Measurements from ENCODE around the gene IL24. TPM values are rescaled to one million over a fixed set of nuclear protein-coding genes. Genes with fewer than 3 reads are reported as not detected.

The IL24 gene
- total RNA-seq, 1 experiment from 2014 or later, result not detected

DNA sequence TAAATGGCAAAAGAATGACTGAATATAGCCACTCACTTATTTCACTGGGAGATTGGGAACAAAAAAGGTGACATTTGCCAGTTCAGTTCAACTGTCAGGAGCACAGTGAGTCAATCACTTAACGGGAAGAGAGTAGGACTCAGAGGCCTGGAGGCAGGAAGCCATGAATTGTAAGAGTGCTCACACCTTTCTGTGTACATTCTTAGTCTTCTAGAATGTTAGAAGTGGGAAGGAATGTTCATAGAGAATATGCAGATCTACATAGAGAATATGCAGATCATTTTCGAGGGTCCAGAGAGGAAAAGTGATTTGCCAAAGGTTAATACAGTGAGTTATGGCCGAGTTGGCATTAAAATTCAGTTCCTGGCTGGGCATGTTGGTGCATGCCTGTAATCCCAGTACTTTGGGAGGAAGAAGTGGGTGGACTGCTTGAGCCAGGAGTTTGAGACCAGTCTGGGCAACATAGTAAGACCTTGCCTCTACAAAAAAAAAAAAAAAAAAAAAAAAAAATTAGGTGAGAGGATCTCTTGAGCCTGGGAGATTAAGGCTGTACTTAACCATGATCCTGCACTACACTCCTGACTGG is 23.5 kb upstream of the IL24 start:
- Histone ChIP-seq H3K27ac (ENCODE audit: low read depth, low read length) (no peak overlapping the region), H3K9ac (ENCODE audit: low read length) (no peak overlapping the region), H3K27me3 (ENCODE audit: insufficient read depth, low read length) (no peaks in the 10 kb centered on the region), H3K79me2 (ENCODE audit: insufficient read depth, low read length) (no peaks in the 10 kb centered on the region), H3K4me3 (replicated peaks in 1 of 2; ENCODE audit: low read depth in 1 of 2, low read length in 2 of 2) (no peak overlapping the region), H2AFZ (ENCODE audit: low read depth, low read length, poor library complexity, severe bottlenecking) (no peak overlapping the region), H3K4me1 (ENCODE audit: control insufficient read depth in 1 of 2, insufficient read depth in 2 of 2, low read length in 2 of 2) (no peaks in the 10 kb centered on the region), H3K9me3 (ENCODE audit: control insufficient read depth in 1 of 2, insufficient read depth in 1 of 2, low read depth in 1 of 2, low read length in 2 of 2) (peaks cover 9 to 16% of the 10 kb centered on the region in 2 experiments; a peak in 2 of 4 replicates), H3K4me2 (ENCODE audit: low read length) (no peak overlapping the region), H4K20me1 (ENCODE audit: insufficient read depth) (no peaks in the 10 kb centered on the region), H3K36me3 (ENCODE audit: control insufficient read depth in 1 of 2, insufficient read depth in 2 of 2, low read length in 2 of 2) (no peaks in the 10 kb centered on the region), H3K9me2 (ENCODE audit: insufficient read depth) (no peaks in the 10 kb centered on the region)
- intact Hi-C loops (cut with micrococcal nuclease), result no loop called here
- no peak for TF ChIP-seq POLR2AphosphoS5 (IDR thresholded peaks at IDR 0.05; ENCODE audit: low read depth, low read length)
- TF ChIP-seq ZNF274 (IDR thresholded peaks at IDR 0.05; ENCODE audit: low read depth, low read length), result no peak
- no peak for TF ChIP-seq POLR2A (IDR thresholded peaks at IDR 0.05; ENCODE audit: borderline replicate concordance, extremely low read depth, insufficient read depth, insufficient read length)
- no peak for TF ChIP-seq CEBPB (IDR thresholded peaks at IDR 0.05; ENCODE audit: low read depth)
- TF ChIP-seq EGR1 (IDR thresholded peaks at IDR 0.05; ENCODE audit: low read depth), result no peak
- TF ChIP-seq, protein P1, sequence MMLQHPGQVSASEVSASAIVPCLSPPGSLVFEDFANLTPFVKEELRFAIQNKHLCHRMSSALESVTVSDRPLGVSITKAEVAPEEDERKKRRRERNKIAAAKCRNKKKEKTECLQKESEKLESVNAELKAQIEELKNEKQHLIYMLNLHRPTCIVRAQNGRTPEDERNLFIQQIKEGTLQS (IDR thresholded peaks at IDR 0.05), result no peak
- no peak for TF ChIP-seq ZFX (IDR thresholded peaks at IDR 0.05)
- BruUV-seq (replicated peaks), result no TSS peak
- DNase-seq (ENCODE audit: low read depth, low spot score) (no peak), ATAC-seq (no peak)
- RAD21 ChIA-PET (ENCODE audit: low non-redundant PET in 1 of 2, low total read pairs in 2 of 2, uncharacterized antibody in 2 of 2, unreplicated experiment in 2 of 2), result no interaction called here
- CTCF ChIA-PET, result no interaction called here
- POLR2A ChIA-PET, result no interaction called here

- ATAC-seq (no peak), DNase-seq (ENCODE audit: low read depth, low spot score) (no peak)
- intact Hi-C loops (cut with micrococcal nuclease), result no loop called here
- BruUV-seq (replicated peaks), result no TSS peak
- TF ChIP-seq TCF7L2 (IDR thresholded peaks at IDR 0.05; ENCODE audit: borderline replicate concordance, extremely low read depth, insufficient read depth, insufficient read length) (no peak), MAX (IDR thresholded peaks at IDR 0.05) (no peak), YY1 (IDR thresholded peaks at IDR 0.05; ENCODE audit: extremely low read depth, insufficient replicate concordance, low read depth, low read length) (no peak), ELF1 (IDR thresholded peaks at IDR 0.05; ENCODE audit: borderline replicate concordance, low read depth) (no peak), ZFX (IDR thresholded peaks at IDR 0.05) (no peak), EZH2phosphoT487 (IDR thresholded peaks at IDR 0.05; ENCODE audit: borderline replicate concordance) (no peak), RAD21 (IDR thresholded peaks at IDR 0.05; ENCODE audit: low read depth) (no peak), FOSL1 (IDR thresholded peaks at IDR 0.05; ENCODE audit: low read depth) (no peak), CTCF (IDR thresholded peaks at IDR 0.05 in 2 of 3, conservative IDR thresholded peaks at IDR 0.05 in 1 of 3; ENCODE audit: borderline replicate concordance in 1 of 3, insufficient read depth in 1 of 3, low read depth in 2 of 3, low read length in 2 of 3) (no peak)
- Histone ChIP-seq H3K27ac (ENCODE audit: low read depth, low read length) (no peak overlapping the region), H4K20me1 (ENCODE audit: insufficient read depth) (no peaks in the 10 kb centered on the region), H3K4me2 (ENCODE audit: low read length) (no peak overlapping the region), H3K4me3 (replicated peaks in 1 of 2; ENCODE audit: low read depth in 1 of 2, low read length in 2 of 2) (no peak overlapping the region), H3K9ac (ENCODE audit: low read length) (no peak overlapping the region), H2AFZ (ENCODE audit: low read depth, low read length, poor library complexity, severe bottlenecking) (no peak overlapping the region), H3K9me3 (ENCODE audit: control insufficient read depth in 1 of 2, insufficient read depth in 1 of 2, low read depth in 1 of 2, low read length in 2 of 2) (peaks cover 9 to 16% of the 10 kb centered on the region in 2 experiments; a peak in 2 of 4 replicates), H3K79me2 (ENCODE audit: insufficient read depth, low read length) (no peaks in the 10 kb centered on the region), H3K9me2 (ENCODE audit: insufficient read depth) (no peaks in the 10 kb centered on the region), H3K36me3 (ENCODE audit: control insufficient read depth in 1 of 2, insufficient read depth in 2 of 2, low read length in 2 of 2) (no peaks in the 10 kb centered on the region), H3K4me1 (ENCODE audit: control insufficient read depth in 1 of 2, insufficient read depth in 2 of 2, low read length in 2 of 2) (no peaks in the 10 kb centered on the region), H3K27me3 (ENCODE audit: insufficient read depth, low read length) (no peaks in the 10 kb centered on the region)
- POLR2A ChIA-PET, result no interaction called here
- CTCF ChIA-PET, result no interaction called here
- RAD21 ChIA-PET (ENCODE audit: low non-redundant PET in 1 of 2, low total read pairs in 2 of 2, uncharacterized antibody in 2 of 2, unreplicated experiment in 2 of 2), result no interaction called here
Measured at GRCh38 chr1:206875752-206876377, 21.4 kb upstream of the IL24 start.
